GM23248 (cell line): ENCODE data around the gene COBLL1.

Experiments used
- EZH2 ChIP-seq: fragments of 200-600 bp; sonication (generic); IDR thresholded peaks from 2 replicates; pipeline ENCODE4 v1.6.1; 2018; ENCODE audit warnings: antibody characterized with exemption, mild to moderate bottlenecking; ENCODE audit not compliant: insufficient read depth, poor library complexity, severe bottlenecking
- EZH2phosphoT487 ChIP-seq: fragments of 200-600 bp; sonication (generic); IDR thresholded peaks from 2 replicates; pipeline ENCODE4 v1.6.1; 2018; ENCODE audit warnings: antibody characterized with exemption, moderate library complexity, mild to moderate bottlenecking, low read depth; ENCODE audit not compliant: insufficient read depth

DNA sequence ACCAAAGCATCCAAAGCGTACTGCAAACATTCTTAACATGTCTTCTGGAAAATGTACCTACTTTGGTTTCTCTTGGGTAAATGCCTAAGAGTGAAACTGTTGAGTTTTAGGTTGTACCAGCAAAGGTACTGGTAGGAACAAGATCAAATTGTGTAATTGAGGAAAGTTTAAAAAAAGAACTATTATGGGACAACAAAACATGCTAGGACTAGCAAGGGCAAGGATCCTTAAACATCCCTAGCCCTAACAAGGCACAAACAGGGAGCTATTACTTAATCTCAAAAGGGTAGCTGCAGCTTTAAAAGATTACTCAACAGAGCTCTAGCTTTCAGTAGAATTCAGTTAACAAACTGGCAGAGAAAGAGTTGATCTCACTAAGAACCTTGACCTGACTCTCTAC is 164.4 kb downstream of the COBLL1 start:
- TF ChIP-seq EZH2 (no peak), EZH2phosphoT487 (no peak)
